ENCODE results near the gene TRIM45. TPM values are rescaled to one million over a fixed set of nuclear protein-coding genes. Genes with fewer than 3 reads are reported as not detected.

TRIM45 gene
- total and polyA plus RNA-seq, 3 donors from 2014 or later: 12.3 to 21.6 (median 19.4) TPM

GRCh38 chr1:117112047-117112717 lies 9.4 kb downstream of the TRIM45 start:
- no peak overlapping the region for H3K4me3 ChIP-seq
- DNase-seq: no peak
- intact Hi-C loops (cut with DNase I; ENCODE audit: low total_unique reads): no loop called here
- no peaks in the 10 kb centered on the region for H3K27me3 ChIP-seq
- WGBS, 2 donors: 85 to 90% methylated on average over 7 of the region's 7 CpGs
- H3K9me3 ChIP-seq: no peaks in the 10 kb centered on the region
- H3K36me3 ChIP-seq (ENCODE audit: low read depth, missing control alignments): peaks cover 4% of the 10 kb centered on the region
- no peak for TF ChIP-seq CTCF (IDR thresholded peaks at IDR 0.05)
- no peak for TF ChIP-seq POLR2A (IDR thresholded peaks at IDR 0.05)
- H3K27ac ChIP-seq: no peak overlapping the region
- no peaks in the 10 kb centered on the region for H3K4me1 ChIP-seq

- no peaks in the 10 kb centered on the region for H3K9me3 ChIP-seq
- intact Hi-C loops (cut with DNase I; ENCODE audit: low total_unique reads): no loop called here
- H3K4me3 ChIP-seq: no peak overlapping the region
- TF ChIP-seq POLR2A (IDR thresholded peaks at IDR 0.05) (no peak), CTCF (IDR thresholded peaks at IDR 0.05) (no peak)
- peaks cover 4% of the 10 kb centered on the region for H3K36me3 ChIP-seq (ENCODE audit: low read depth, missing control alignments)
- H3K27ac ChIP-seq: no peak overlapping the region
- H3K27me3 ChIP-seq: no peaks in the 10 kb centered on the region
- WGBS, 2 donors: 85 to 95% methylated on average over 2 of the region's 2 CpGs
- H3K4me1 ChIP-seq: no peaks in the 10 kb centered on the region
- DNase-seq: no peak
Observed at GRCh38 chr1:117110774-117111173, 10.8 kb downstream of the TRIM45 start.

- Histone ChIP-seq H3K36me3 (ENCODE audit: low read depth, missing control alignments) (no peaks in the 10 kb centered on the region), H3K4me1 (no peaks in the 10 kb centered on the region), H3K27ac (no peak overlapping the region), H3K27me3 (no peaks in the 10 kb centered on the region), H3K4me3 (no peak overlapping the region), H3K9me3 (no peaks in the 10 kb centered on the region)
- WGBS, 2 donors: 82 to 85% methylated on average over 2 of the region's 2 CpGs
- intact Hi-C loops (cut with DNase I; ENCODE audit: low total_unique reads): no loop called here
- TF ChIP-seq CTCF (IDR thresholded peaks at IDR 0.05): no peak
- DNase-seq: no peak
Observed at GRCh38 chr1:117107364-117107763, 14.2 kb downstream of the TRIM45 start.

DNA sequence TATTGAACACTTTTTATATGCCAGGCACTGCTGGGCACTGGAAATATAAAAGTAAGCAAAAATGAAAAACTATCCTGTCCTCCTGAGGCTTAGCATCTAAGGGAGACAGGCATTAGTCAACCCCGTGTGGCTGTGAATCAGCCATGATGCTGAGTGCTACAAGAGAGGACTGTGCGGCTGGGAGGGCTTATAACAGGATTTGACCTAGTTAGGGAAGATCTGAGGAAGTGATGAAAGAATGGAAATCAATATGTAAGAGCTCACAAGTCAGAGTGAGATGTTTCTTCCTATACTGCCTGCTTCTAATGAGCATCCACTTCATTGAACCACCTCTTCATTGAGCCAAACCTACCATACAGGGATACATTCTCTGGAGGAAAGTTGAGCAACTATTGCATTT lies 15.1 kb downstream of the TRIM45 start:
- no peak for DNase-seq
- Histone ChIP-seq H3K27me3 (no peaks in the 10 kb centered on the region), H3K27ac (no peak overlapping the region), H3K36me3 (ENCODE audit: low read depth, missing control alignments) (no peaks in the 10 kb centered on the region), H3K4me1 (no peaks in the 10 kb centered on the region), H3K4me3 (no peak overlapping the region), H3K9me3 (no peaks in the 10 kb centered on the region)
- intact Hi-C loops (cut with DNase I; ENCODE audit: low total_unique reads): no loop called here
- no peak for TF ChIP-seq POLR2A (IDR thresholded peaks at IDR 0.05)
- TF ChIP-seq CTCF (IDR thresholded peaks at IDR 0.05): no peak
- 89 to 94% methylated on average over 2 of the region's 2 CpGs for WGBS, 2 donors

GRCh38 chr1:117105722-117106121 lies 15.8 kb downstream of the TRIM45 start:
- Histone ChIP-seq H3K27ac (no peak overlapping the region), H3K27me3 (no peaks in the 10 kb centered on the region), H3K9me3 (no peaks in the 10 kb centered on the region), H3K36me3 (ENCODE audit: low read depth, missing control alignments) (no peaks in the 10 kb centered on the region), H3K4me1 (no peaks in the 10 kb centered on the region), H3K4me3 (no peak overlapping the region)
- DNase-seq: no peak
- intact Hi-C loops (cut with DNase I; ENCODE audit: low total_unique reads): no loop called here
- TF ChIP-seq POLR2A (IDR thresholded peaks at IDR 0.05): no peak
- no peak for TF ChIP-seq CTCF (IDR thresholded peaks at IDR 0.05)
